GM19099 (cell line): Measurements from ENCODE around the gene TMEM131.

Experiments used
- POLR2A ChIP-seq: IDR thresholded peaks from 3 replicates; pipeline ENCODE4 v1.6.1; 2011; ENCODE audit warnings: low read depth; ENCODE audit not compliant: insufficient read length; ENCODE audit errors: extremely low read depth

Gene TMEM131

DNA sequence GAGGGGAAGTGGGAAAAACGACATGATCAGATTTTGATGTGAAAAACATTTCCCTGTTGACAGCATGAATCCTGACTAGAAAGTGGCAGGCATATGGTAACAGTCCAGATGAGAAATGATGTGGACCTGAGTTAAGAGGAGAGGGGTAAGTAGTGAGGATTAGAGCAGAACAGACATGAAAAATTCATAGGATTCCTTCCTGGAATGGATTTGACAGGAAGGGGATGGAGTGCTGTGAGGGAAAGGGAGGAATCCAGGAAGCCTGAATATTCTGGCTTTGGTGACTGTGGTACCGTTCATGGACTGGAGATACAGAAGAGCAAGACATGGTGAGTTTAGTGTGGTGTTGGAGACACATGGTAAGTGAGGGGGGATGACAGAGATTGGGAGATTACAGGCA, 115.4 kb downstream of the TMEM131 start:
- no peak for TF ChIP-seq POLR2A

DNA sequence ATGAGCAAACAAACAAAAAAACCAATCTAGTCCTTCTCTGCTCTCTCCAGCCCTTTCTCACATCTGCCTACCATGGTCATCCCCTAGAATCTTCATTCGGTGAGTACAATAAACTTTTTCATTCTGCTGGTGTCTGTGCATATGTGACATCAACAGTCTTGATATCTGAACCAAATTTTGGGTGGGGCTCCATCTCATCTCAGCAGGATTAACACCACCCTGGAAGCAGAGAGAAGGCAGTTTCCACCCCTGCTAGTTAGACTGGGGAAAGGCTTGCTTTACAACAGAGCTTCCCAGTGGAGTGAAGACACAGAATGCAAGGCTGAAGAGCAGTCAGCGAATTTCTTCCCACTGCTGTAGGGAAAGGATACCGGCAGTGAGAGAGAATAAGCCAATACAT, 116.9 kb downstream of the TMEM131 start:
- no peak for TF ChIP-seq POLR2A

DNA sequence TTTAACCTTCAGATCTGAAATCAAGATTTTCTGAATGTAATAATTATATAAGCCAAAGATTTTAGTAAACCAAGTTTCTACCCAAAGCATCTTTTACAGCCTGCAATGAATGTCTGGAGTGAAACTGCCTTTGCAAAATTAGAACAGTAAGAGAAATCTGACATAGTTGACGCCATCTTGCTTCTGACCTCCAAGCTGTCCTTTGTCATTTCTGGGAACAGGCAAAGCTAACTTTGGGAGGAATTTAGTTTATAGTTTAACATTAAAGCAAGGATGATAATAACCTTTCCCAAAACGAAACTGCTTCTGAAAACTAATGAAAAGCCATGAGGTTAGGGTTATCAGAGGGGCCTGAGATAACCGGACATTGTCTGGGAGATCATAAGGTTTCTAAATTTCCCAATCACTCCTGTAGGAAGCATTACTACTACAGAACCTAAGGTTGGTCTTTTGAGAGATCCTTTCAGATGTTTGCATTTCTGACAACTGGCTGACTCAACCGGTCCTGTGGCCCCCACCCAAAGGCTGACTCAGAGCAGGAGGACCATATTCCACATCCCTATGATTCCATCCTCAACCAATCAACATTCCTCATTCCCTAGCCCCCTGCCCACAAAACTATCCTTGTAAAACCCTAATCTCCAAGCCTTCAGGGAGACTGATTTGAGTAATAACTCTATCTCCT, 124.5 kb downstream of the TMEM131 start:
- no peak for TF ChIP-seq POLR2A

DNA sequence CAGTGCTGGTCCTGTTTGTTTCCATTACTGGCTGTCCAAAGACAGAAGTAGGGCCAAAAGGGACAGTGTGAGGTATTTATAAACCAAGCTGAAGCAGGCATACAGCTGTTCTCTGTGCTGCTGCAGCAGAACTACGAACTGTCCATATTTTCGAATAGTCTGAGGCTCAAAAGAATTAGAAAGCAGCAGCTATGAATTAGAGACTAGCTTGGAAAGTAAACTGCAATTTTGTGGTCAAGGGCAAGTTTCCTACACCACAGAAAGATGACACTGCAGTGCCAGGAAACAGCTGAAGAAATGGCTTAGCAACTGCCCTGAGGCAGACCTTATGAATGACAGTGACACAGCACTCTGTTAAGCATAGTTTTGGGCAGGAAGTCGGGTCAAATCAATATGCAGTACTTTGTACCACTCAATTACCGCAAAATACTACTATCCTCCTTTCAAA, 125.3 kb downstream of the TMEM131 start:
- no peak for TF ChIP-seq POLR2A

DNA sequence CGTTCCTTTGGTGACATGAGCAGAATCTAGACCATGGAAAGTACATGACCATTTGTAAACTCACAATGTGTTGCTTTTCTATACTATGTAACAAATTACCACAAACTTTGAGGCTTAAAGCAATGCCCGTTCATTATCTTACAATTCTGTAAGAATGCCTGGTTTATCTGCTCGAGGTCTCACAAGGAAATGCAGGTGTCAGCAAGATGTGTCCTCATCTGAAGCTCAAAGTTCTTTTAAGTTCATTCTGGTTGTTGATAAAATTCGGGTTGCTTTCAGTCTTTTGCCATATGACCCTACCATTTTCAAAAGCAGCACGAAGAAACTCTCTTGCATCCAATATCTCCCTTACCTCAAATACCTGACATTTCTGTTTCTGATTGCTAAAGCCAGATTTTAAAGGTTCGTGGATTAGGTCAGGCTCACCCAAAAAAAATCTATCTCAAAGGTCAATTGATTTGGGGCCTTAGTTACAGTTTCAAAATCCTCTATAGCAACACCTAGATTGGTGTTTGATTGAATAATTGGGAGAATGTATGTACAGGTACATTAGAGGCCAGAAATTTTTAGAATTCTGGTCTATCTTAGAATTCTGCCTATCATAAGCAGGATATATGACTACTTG, 125.9 kb downstream of the TMEM131 start:
- TF ChIP-seq POLR2A = no peak

DNA sequence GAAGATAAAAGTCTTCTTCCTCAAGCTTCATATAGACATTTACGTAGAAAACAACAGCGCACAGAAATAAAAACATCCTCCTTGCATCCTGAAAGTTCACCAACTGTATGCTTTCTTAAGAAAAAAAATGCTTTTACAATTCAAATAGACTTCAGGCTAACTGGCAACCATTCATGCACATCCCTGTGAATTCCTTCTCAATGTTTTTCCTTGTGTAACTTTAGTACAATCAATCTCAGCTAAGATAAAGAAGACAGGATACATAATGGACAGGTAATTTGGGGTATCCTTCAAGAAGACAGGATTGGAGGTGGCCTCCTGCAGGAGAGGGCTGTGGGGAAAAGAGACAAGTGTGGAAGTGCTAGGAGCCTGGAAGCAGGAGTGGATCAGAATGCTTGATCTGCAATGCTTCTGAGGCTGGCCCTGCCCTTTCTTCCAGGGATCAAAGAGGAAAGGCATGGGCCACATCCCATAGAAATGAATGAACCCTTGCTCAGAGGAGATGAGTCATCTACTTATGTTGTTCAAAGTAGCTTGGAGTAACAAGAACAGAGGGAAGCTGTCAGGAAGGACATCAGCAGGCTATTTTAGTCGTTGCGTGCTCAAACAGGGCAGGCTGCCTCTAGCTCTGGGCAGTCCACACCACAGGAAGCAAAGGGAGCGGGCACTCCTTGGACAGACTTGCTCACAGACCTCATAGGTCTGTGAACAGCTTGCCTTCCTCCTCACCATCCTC, 126.6 kb downstream of the TMEM131 start:
- TF ChIP-seq POLR2A = no peak

DNA sequence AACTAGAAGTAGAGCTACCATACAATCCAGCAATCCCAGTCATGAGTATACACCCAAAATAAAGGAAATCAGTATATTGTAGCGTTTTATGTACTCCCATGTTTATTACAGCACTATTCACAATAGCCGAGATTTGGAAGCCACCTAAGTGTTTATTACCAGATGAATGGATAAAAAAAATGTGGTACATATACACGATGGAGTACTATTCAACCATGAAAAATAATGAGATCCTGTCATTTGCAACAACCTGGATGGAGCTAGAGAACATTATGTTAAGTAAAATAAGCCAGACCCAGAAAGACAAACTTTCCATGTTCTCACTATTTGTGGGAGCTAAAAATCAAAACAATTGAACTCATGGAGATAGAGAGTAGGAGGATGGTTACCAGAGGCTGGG, 131.9 kb downstream of the TMEM131 start:
- TF ChIP-seq POLR2A = no peak

DNA sequence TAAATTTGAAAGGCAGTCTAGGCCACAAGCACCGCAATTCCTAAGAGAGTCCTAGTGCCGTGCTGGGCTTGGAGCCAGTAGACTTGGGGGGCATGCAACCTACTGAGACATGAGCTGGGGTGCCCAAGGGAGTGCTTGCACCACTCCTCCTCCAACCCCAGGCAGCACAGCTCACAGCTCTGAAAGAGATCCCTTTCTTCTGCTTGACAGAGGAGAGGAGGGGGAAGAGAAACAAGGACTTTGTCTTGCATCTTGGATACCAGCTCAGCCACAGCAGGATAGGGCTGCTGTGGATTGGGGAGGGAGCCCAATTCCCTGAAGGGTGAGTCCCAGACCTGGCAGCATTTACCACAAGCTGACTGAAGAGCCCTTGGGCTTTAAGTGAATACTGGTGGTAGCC, 134.6 kb downstream of the TMEM131 start:
- no peak for TF ChIP-seq POLR2A

DNA sequence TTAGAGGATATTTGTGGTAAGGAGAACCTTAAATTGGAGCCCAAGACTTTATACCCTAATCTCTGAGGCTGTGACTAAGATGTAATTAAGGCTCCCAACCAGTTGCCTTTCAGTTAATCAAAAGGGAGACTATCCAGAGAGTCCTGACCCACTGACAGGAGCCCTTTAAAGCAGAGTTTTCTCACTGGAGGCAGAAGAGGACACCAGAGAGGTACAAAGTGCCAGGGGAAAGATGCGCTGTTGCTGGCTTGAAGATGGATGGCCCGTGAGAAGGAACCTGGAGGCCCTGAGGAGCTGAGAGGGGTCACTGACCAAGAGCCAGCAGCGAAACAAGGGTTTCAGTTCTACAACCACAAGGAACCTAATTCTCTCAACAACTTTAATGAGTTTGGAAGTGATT, 137.3 kb downstream of the TMEM131 start:
- TF ChIP-seq POLR2A = no peak

DNA sequence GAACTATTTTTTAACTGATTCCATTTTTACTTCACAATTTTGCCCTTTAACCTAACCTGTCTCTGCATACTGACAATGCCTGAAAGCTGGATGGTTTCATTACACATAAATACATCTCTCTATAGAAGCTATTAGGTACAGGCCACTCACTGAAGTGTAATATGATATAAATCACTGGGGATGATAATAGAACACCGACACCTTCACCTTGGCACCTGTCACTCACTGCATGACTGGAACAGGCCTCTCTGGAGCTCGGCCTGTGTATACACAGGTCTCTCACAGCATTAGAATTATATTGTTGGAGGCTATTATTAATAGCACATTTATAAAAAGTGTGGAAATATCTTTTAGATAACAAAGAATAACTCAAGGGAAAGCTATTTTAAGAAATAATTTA, 138.2 kb downstream of the TMEM131 start:
- no peak for TF ChIP-seq POLR2A

DNA sequence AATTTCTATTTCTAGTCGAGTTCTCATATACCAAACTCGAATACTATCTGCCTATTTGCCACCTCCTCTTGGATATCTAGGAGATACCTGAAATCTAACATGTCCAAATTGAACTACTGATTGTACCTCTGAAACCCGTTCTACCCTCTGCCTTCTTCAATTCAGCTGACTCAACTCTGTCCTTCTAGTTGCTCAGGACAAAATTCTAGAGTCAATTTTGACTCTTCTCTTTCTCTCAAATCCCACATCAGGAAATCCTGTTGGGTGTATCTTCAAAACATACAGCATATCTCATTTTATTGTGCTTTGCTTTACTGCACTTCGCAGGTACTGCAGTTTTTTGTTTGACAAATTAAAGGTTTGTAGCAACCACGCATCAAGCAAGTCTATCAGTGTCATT, 144.6 kb downstream of the TMEM131 start:
- TF ChIP-seq POLR2A = no peak

DNA sequence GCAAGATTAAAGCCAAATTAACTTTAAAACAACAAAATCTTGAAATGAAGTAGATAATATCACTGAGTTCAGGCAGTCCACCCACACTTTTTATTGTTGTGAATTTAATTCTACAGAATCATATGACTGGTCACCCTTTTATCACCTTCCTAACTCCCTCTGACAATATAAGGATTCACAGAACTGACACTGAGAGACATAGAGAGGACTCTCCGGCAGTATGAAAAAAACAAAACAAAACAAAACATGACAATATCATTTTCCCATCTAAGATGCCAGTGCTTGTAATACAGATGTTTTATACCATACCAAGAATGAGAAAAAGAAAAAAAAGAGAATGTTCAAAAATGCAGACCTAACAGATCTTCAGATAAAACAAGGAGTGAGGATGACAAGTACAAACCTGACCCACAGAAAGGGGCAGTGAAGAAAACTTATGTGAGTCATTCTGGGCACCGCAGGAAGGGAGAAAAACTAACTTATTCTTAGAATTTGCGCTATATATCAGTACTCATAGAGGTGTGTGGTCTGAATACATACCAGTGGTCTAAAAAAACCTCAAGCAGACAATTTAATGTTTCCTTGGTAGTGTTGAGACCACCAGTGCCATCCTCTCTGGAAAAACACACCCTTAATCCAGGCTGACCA, 145.7 kb downstream of the TMEM131 start:
- no peak for TF ChIP-seq POLR2A

DNA sequence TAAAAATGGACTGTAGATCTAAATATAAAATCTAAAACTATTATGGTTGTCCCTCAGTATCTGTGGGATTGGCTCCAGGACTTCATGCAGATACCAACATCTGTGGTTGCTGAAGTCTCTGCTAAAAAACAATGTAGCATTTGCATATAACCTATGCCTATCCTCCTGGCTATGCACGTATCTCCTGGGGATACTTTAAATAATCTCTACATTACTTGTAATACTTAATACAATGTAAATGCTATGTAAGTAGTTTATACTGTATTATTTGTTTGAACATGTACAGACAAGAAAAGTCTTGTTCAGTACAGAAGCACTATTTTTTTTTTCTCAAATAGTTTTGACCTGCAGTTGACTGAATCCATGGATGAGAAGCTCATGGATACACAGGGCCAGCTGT, 147.4 kb downstream of the TMEM131 start:
- no peak for TF ChIP-seq POLR2A

DNA sequence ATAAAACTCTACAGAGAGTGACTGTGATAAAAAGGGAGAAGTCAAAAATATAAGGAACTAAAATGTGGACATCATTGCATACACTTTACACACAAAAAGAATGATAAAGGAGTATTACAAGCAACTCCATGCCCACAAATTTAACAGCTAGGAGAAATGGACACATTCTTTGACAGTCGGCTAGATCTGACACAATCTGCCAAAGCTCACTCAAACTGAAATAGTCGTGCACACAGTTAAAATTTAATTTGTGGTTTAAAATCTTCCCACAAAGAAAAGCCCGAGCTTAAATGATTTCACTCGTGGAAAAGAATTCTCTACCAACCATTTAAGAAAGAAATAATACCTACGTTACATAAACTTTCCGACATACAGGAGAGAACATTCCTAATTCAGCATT, 149.9 kb downstream of the TMEM131 start:
- TF ChIP-seq POLR2A = no peak

DNA sequence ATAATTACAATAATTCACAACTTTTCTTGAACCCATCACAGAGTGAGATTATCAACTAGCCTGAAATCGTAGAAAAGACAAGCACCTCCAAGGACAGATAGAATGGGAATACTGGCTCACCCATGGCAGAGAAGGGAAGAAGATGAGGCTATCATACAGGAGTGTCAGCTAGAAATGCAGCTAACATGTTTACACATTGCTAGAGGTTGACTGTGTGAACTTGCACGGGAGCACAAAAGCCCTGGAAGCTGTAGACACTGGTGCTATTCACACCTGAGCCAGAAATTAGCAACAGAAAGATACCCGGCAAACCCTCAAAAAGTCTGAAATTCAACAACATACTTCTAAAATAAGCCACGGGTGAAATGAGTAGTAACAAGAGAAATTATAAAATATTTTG, 150.6 kb downstream of the TMEM131 start:
- TF ChIP-seq POLR2A = no peak
